Thyroid gland (tissue), 4 donors: ENCODE measurements around the gene SAMD11.

Source experiments
- POLR2A ChIP-seq, 2 donors: fragments of 450-650 bp; IDR thresholded peaks; one replicate each; pipeline ENCODE4 v1.6.1; 2017; ENCODE audit warnings: antibody characterized with exemption in 2 of 2, mild to moderate bottlenecking in 2 of 2, moderate library complexity in 1 of 2
- TF ChIP-seq, protein P1 (sequence below), 6 experiments: fragments of 200-600 bp in 3 of 6; fragments of 450-650 bp in 3 of 6; sonication (generic) in 3 of 6; IDR thresholded peaks; one replicate each; pipeline ENCODE4 v1.5.1; 2016 to 2019; ENCODE audit warnings: antibody characterized with exemption in 6 of 6, mild to moderate bottlenecking in 2 of 6, inconsistent platforms in 1 of 6, moderate library complexity in 1 of 6

DNA sequence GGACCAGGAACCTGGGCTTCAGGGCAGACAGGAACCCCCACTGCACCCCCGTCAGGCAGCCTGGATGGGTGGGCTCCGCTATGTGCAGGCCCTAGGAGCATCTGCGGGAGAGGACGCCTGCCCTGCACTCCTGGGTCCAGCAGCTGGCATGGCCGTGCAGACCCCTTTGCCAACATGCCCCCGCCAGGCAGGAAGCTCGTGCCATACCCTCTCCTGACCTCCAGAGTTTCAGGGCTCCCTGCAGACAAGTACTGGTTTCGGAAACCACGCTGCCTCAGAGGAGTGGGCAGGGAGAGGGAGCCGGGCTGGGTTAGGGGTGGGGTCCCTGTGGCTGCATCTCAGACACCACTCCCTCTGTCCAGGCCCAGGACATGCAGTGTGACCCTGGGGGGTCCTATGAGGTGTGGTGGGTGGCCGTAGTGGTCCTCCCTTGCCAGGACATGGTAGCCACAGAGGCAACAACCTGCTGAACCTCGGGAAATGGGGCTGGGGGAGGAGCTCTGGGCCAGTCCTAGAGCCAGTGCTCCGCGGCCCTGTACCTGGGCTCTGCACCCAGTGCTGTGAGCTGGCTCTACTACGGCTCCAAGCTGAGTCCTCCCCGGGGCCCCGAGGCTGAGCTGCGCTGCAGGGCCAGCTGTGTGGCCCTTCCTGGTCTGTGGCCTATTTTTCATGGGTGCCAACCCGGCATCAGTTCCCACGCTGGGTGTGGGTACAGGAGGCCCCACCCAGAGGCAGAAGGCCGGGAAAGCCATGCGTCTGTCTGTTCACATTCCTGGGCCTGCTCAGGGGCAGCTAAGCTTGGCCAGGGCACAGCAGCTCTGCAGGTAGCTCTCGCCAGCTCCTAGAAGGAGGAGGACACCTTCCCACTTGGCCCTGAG, 44.0 kb downstream of the SAMD11 start:
- TF ChIP-seq, protein P1, sequence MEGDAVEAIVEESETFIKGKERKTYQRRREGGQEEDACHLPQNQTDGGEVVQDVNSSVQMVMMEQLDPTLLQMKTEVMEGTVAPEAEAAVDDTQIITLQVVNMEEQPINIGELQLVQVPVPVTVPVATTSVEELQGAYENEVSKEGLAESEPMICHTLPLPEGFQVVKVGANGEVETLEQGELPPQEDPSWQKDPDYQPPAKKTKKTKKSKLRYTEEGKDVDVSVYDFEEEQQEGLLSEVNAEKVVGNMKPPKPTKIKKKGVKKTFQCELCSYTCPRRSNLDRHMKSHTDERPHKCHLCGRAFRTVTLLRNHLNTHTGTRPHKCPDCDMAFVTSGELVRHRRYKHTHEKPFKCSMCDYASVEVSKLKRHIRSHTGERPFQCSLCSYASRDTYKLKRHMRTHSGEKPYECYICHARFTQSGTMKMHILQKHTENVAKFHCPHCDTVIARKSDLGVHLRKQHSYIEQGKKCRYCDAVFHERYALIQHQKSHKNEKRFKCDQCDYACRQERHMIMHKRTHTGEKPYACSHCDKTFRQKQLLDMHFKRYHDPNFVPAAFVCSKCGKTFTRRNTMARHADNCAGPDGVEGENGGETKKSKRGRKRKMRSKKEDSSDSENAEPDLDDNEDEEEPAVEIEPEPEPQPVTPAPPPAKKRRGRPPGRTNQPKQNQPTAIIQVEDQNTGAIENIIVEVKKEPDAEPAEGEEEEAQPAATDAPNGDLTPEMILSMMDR (IDR thresholded peaks at IDR 0.05) = no peak
- no peak for TF ChIP-seq POLR2A (IDR thresholded peaks at IDR 0.05)
